Measurements from ENCODE around the gene GMEB2. TPM values are rescaled to one million over a fixed set of nuclear protein-coding genes. Genes with fewer than 3 reads are reported as not detected.
"Not testable (repeated sequence)": the region's sequence is repeated elsewhere in the genome, so short reads cannot be mapped to it uniquely, and the experiment has no call there.

GMEB2 gene
- total RNA-seq, 1 donor = 10.8 TPM

- DNase-seq (ENCODE audit: low read depth) = no peak
- TF ChIP-seq CTCF (IDR thresholded peaks at IDR 0.05; ENCODE audit: insufficient read depth, low read depth, low read length) = peak; percentile 21
- H3K4me3 ChIP-seq (ENCODE audit: low read depth, low read length) = peak overlapping the region; percentile 84
These were observed 53.9 kb downstream of the GMEB2 start for GRCh38 chr20:63572788-63573646.

- no peak for TF ChIP-seq CTCF (IDR thresholded peaks at IDR 0.05; ENCODE audit: insufficient read depth, low read depth, low read length)
- no peak for DNase-seq (ENCODE audit: low read depth)
- H3K4me3 ChIP-seq (ENCODE audit: low read depth, low read length) = no peak overlapping the region
These were observed 54.7 kb downstream of the GMEB2 start for GRCh38 chr20:63572071-63572787.

DNA sequence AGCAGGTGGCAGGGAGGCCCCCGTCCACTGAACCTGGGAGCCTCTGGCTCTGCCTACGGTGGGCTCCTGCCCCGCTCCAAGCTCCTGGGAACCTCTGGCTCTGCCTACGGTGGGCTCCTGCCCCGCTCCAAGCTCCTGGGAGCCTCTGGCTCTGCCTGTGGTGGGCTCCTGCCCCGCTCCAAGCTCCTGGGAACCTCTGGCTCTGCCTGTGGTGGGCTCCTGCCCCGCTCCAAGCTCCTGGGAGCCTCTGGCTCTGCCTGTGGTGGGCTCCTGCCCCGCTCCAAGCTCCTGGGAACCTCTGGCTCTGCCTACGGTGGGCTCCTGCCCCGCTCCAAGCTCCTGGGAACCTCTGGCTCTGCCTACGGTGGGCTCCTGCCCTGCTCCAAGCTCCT, 55.8 kb downstream of the GMEB2 start:
- DNase-seq (ENCODE audit: low read depth); H3K4me3 ChIP-seq (ENCODE audit: low read depth, low read length): not testable (repeated sequence)

GRCh38 chr20:63570281-63571086, 56.4 kb downstream of the GMEB2 start:
- TF ChIP-seq CTCF (IDR thresholded peaks at IDR 0.05; ENCODE audit: insufficient read depth, low read depth, low read length) = no peak
- H3K4me3 ChIP-seq (ENCODE audit: low read depth, low read length) = no peak overlapping the region
- no peak for DNase-seq (ENCODE audit: low read depth)

DNA sequence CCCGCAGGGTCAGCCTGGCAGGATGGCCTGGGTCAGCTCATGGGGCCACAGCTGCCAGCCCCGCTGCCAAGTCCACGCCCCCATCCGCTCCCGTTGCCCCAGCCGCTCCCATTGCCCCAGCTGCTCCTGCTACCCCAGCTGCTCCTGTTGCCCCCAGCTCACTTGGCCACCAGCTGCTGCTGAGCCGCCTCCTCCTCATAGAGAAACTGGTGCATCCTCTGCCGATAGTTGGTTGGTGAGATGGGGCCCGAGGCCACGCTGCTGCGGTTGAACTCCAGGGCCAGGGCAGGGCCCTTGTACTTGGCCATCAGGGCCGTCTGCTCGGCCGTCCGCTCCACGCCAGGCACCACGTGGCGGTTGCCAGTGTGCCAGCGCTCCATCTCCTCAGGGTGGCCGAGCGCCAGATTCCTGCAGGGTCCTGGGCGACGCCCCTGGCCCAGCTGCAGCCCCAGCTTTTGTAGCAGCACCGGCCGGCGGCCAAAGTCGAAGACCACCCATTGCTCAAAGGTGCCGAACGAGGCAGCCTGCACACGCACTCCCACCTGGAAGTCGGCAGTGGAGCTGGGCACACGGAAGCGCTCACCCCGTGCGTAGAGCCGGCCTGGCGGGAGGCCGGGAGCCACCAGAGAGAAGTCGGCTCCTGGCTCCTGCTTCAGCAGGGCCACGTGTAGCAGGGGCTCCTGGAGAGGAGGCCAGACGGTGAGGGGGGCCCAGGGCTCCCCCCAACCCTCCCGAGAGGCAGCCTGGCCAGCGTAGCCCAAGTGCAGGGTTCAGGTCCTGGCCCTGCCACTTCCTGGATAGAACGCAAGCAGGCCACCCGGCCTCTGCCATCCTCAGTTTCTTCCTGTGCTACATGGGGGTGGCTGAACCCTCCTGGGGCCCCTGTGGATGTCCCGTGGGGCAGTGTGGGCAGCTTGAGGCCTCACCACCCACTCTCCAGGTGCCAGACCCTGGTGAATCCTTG, 57.6 kb downstream of the GMEB2 start:
- no peak for DNase-seq (ENCODE audit: low read depth)
- TF ChIP-seq CTCF (IDR thresholded peaks at IDR 0.05; ENCODE audit: insufficient read depth, low read depth, low read length) = no peak
- H3K4me3 ChIP-seq (ENCODE audit: low read depth, low read length) = no peak overlapping the region

DNA sequence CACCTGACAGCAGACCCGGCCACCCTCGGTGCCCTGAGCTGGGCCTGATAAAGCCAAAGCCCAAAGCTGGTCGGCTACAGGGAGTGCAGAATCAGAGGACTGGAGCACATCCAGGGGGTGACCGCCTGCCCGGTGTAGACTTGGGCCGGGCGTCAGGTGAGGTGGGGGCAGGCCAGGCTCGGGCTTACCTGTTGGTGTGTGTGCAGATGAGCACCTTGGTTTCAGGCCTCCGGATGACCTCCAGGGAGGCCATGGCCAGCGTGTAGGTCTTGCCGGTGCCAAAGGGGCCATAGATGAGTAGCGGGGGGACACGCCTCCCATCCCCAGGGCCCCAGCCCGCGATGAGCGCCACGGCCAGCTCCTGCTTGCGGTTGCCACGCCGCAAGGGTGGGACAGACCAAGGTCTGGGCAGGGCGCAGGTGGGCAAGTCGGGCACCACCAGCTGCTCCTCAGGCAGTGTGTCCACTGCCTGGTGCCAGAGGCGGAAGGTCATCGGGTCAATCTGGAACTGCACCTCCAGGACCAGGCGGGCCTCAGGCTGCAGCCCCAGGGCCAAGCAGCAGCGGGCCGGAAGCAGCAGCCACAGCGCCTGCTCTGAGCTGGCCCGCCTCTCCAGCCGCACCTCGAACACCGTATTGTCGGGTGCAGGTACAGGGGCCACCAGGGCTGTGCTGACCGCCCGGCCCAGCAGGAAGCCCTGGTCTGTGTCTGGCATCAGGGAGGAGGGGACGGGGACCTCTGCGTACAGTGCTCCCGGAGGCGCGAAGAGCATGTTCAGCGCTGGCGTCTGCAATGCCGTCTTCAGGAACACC, 58.5 kb downstream of the GMEB2 start:
- no peak overlapping the region for H3K4me3 ChIP-seq (ENCODE audit: low read depth, low read length)
- TF ChIP-seq CTCF (IDR thresholded peaks at IDR 0.05; ENCODE audit: insufficient read depth, low read depth, low read length) = no peak
- no peak for DNase-seq (ENCODE audit: low read depth)
